GM18502 (cell line): ENCODE data around the gene USP20.
"Not testable (repeated sequence)": the region's sequence is repeated elsewhere in the genome, so short reads cannot be mapped to it uniquely, and the experiment has no call there.

Experiments used
- ATAC-seq: cut with Tn5 transposase; IDR thresholded peaks from one replicate; pipeline ENCODE4 v1.9.1; 2021; ENCODE audit warnings: mild to moderate bottlenecking; ENCODE audit not compliant: unreplicated experiment, poor library complexity

The USP20 gene

DNA sequence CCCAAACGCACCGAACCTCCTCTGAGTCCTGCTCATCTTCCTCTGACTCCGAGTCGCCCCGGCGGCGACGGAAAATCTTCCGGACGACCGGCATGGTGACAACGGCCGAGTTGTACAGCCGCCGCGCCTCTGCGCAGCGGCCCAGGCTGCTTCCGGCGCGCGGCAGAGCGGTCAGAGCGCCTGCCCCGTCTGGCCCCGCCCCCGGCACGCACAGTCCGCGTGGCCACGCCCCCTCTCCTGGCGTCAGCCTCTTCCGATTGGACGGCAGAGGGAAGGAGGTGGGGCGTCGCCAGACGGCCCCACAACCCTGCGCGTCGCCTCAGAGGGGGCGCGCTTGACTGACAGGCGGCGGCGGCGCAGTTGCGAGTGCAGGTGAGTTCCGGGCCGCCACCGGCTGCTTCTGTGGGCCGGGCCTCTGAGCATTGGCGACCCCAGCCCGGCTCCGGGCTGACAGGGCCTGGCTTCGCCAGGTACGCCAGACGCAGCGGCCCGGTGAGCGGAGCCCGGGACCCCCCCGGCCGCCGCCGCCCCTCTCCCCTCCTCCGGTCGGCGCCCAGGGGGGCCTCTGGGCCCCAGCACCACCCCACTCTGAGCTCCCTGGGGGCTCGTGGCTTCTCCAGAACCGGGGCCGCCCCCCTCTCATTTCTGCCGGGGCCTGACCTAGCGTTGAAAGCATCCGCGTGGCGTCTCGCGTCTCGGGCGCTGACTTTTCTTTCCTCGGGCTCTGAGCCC lies at the start of gene USP20, which contains the start of gene C9orf78:
Gene USP20, plus strand, starts transcription at position 331 of the 732 bp plus-strand sequence. CDS start 17,098 bp downstream, outside the sequence.
Gene C9orf78, minus strand, starts transcription at position 148 of the 732 bp plus-strand sequence. Its CDS starts 54 bp downstream, at position 94.
- peak; percentile 88 for ATAC-seq

DNA sequence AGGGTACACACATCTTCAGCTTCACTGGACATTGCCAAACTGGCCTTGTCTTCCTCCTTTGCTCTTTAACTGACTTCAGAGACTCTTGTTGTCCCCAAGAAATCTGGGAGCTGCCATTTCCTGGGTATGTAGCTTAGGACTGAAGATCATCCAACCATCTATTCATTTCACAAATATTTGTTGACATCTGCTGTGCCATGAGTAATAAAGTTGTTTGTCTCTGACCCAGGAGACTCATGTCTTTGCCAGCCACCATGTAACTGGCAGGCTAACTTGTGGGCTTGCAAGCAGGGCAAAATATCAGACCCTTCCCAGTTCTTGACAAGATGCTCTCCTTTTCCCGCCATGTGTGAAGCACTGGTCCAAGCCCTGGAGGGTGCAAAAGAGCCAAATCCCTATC lies 49.4 kb upstream of the USP20 start:
- no peak for ATAC-seq

DNA sequence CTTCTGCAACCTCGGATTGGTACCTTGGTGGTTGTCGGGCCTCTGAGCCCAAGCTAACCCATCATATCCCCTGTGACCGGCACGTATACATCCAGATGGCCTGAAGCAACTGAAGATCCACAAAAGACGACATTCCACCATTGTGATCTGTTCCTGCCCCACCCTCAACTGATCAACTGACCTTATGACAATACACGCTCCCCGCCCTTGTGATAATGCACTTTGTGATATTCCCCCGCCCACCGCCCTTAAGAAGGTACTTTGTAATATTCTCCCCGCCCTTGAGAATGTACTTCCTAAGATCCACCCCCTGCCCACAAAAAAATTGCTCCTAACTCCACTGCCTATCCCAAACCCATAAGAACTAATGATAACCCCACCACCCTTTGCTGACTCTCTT lies 48.8 kb upstream of the USP20 start:
- ATAC-seq = no peak

DNA sequence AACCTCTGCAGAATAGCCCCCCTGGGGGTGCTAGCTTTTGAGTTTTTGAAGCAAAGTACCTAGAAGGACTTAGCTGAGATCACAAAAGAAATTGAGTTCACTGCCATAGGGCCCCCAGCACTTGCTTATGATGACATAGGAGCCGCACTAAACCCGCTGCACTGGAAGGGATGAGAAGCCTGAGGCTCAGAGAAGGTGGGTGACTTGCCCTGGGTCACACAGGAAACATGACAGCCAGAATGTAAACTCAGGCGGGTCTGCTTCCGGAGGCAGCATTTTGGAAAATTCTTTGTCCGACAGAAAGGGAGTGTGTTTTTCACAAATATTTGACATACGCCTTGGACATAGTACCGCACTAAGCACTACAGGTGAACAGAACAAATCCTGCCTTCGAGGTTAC lies 40.7 kb upstream of the USP20 start:
- no peak for ATAC-seq

DNA sequence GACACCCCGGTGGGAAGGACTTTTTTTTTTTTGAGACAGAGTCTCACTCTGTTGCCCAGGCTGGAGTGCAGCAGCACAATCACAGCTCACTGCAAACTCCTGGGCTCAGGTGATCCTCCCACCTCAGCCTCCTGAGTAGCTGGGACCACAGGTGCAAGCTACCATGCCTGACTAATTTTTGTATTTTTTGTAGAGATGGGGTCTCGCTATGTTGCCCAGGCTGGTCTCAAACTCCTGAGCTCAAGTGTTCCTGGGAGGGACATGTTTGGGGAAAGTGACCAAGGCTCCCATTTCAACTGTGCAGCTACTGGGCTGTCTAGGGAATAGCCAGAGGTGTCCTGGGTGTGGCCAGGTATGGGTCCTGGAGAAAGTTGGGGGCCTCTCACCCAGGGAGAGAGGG lies 39.2 kb upstream of the USP20 start:
- not testable (repeated sequence) for ATAC-seq

DNA sequence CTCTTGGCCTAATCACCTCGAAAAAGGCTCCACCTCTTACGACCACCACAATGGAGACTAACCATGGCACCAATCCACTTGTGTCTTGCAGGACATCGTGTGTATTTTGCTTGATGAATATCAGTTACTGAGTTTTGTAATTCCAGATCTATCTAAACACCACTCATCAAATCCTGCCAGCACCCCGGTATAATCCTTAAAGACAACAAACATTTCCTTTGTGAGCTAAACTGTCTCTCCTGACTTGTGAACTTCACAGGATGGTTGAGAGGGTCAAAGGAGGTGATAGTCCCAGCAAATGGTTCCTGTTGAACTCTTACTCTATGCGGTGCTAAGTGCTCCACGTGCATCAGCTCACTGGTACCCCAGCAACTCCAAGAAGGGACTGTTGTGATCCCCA lies 36.3 kb upstream of the USP20 start:
- ATAC-seq = no peak

DNA sequence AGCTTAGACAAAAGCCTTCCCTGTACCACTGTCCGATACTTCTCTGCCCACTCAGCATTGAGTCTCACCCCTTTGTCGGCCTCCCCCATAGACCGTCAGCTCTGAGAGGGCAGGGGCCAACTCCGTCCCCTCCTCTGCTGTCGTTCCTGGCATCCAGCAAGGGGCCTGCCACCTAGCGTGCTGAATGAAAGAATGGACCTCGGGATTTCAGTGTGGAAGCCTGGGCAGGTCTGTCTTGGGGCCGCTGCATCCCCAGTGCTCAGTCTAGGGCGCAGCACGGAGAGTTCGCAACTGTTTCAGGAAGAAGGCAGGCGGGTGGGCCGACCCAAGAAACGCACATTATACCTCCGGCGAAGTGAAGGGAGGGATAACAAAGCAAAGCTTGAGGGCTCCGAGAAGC lies 33.8 kb upstream of the USP20 start:
- no peak for ATAC-seq

DNA sequence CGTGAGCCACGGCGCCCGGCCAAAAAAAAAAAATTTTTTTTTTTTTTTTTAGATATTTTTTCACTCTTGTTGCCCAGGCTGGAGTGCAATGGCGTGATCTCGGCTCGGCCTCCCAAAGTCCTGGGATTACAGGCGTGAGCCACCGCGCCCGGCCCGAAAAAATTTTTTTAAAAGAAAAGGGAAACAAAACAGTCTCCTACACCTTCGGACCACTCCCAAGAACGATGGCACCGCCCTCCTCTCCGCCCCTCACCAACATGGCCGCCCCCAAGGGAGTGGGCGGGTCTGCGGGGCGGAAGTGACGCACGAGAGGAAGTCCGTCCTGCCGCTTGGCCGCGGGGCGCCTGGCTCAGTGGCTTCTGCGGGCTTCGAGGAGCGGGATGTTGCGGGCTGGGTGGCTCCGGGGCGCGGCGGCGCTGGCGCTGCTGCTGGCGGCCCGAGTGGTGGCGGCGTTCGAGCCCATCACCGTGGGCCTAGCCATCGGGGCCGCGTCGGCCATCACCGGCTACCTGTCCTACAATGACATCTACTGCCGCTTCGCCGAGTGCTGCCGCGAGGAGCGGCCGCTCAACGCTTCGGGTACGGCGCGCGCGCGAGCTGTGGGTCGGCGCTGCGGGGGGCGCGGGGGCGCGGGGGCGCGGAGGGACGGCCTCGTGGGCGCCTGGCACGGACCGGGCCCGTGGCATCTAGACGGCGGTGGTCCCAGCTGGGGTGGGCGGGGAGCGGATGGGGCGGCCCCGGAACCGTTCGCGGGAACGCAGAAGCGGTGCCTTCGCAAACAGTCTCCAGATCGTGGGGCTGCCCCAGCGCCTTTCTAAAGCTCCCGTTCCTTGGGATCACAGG lies 32.2 kb upstream of the USP20 start, which contains the start of gene TOR1B:
Gene TOR1B, plus strand, starts transcription at position 352 of the 843 bp plus-strand sequence. Its CDS starts 29 bp downstream, at position 381.
- peak; percentile 95 for ATAC-seq

DNA sequence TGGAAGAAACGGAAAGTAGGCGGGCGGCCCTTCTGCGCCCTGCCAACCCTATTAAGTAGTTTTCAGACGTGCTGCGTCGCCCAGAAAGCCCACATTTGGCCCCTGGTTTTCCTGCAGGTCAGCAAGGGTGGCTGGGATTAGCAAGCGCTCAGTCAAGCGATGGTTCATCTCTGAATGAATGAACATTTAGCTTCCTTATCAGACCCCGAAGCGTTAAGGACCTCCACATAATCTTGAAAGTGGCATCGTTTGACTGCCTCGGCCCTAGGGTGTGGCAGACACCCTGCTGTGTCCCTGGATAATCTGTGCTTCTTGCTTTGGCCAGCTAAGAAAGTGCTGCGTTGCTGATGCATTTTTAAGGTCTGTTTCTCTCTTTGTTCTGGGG lies 31.6 kb upstream of the USP20 start:
- peak; percentile 5 for ATAC-seq

DNA sequence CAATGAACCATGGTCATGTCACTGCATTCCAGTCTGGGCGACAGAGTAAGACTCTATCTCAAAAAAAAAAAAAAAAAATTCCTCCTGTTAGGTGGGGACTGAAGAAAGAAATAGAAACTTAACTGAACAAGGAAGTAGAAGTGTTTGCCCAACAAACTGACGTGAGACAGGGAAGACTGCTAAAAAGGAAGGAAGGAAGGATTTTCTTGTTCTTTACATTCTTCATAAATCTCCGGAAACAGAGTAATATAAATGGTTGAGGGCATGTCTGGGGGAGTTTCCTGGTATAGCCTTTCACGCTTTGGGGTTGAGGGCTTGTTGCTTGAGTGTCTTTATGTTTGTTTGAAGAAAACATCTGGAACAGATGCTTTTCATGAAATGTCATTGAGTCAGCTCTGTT lies 29.2 kb upstream of the USP20 start:
- ATAC-seq = no peak

DNA sequence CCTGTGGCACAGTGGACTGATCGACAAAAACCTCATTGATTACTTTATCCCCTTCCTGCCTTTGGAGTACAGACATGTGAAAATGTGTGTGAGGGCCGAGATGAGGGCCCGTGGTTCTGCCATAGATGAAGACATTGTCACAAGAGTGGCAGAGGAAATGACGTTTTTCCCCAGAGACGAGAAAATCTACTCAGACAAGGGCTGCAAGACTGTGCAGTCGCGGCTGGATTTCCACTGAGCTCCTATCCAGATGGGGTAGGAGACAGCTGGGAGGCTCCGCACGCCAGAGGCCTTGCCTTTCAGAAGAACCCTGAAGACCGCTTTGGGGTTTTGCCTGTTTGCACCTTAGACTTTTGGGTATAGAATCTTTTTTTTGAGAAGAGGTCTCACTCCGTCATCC lies 25.9 kb upstream of the USP20 start:
- ATAC-seq = no peak

DNA sequence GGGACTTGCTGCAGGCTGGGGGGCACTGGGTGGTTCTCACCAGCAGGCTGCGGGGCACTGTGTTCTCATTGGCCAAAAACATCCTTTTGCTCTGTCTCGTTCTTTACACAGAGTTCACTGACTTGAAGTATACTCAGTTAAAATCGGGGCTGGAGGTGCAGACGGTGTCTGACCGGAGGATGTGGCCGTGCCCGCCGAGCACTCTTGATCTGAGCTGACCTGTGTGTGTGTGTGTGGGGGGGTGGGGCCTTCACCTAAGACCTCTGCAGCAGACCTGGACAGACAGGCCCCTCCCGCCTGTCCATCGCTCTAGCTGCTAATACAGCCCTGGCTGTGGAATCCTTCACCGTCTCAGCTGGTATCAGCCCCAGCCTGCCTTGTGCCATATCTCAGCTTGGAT lies 25.1 kb upstream of the USP20 start:
- ATAC-seq = no peak

DNA sequence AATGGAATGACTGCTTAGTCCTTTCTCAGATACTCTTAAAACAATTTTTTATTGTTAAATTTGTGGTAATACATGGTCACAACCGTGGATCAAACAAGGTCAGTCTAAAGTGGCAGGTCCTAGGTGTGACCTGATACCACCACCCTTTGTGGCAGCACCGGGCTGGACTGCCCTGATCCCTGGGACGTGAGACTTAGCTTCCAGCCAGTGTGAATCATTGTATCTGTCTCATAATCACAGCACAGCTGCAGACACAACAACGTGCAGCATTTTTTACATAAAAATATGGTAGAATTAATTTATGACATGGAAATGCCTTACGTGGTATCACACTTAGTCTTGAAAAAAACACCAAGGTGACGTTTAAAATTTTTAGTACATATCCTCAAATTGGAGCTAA lies 24.5 kb upstream of the USP20 start:
- no peak for ATAC-seq

DNA sequence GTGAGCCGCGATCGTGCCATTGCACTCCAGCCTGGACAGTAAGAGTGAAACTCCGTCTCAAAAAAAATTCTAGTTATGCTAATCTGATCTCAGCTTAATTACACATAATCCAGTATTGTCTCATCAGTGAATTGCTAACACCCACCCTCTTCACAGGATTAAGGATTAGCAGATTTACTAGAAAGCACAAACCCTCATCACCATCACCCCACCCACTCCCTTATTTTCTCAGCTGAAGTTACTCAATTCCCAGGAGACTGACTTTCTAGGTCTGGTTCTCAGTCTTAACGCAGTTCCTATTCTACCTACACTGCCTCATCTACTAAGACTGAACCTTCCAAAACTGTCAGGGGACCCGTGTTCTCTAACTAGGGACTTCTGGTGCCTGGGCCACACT lies 23.3 kb upstream of the USP20 start:
- ATAC-seq = no peak

DNA sequence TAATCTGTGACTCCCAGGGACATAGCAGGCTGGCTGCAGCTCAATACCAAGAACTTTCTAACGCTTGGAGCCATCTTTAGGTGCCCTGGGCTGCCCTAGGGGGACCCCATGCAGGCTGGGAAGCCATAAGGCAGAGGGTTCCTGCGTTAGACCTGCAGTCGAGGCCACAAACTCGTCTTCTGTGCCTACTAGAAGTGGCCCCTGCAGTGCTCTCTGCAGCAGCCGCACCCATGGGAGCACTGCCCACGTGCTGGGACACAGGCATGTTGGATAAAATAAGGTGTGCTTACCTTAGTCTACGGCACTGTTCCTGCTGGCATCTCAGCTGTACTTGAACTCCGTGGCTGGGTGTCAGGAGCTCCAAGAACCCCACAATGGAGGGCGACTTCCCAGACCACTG lies 22.9 kb upstream of the USP20 start:
- no peak for ATAC-seq

DNA sequence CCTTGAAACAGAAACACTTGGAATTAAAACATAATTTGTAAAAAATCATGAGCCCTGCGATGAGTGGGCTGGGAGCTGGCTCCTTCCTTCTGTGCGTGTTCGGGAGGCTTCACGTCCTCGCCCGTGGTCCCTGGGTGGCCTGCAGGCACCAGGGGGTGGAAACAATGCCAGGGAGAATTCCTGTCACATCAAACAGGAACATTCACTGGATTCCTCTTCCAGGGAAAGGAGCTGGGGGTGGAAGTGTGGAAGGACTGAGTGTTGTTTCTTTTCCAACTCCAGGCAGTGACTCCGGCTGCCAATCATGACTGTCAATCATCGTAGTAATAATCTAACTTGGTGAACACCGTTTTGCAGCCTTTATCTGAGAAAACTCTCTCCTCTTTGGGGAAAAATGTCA lies 21.6 kb upstream of the USP20 start:
- no peak for ATAC-seq

DNA sequence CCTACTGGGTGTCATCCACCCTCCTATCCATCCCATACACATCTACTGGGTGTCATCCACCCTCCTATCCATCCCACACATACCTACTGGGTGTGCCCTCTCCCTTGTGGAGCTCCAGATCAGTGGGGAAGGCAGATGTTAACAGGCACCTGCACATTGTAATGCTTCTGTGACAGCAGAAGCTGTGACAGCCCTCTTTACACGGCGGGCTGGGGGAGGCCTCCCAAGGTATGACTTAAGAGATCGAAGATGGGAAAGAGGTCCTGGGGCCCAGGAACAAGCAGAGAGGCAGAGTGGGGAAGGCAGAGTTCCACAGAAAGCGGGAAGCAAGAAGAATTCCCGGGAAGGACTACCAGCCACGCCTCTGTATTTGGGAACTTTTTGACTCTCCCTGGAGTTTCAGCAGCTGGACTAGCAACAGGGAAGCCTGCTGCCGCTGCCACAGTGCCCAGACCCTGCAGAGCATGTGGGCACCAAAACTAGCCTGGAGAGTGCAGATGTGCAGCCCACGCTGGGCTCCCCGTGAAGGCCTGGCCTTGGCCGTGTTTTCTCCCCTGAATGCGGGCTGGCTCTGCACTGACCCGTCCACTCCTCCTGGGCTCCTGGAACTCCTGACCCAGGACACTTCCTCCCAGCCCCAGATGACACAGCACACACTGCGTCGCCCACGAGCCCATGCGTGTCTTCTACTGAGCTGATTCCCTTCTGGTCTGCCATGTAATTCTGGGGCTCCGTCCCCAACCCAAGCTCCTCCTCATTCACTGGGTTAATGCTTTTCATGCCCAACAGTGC lies 20.6 kb upstream of the USP20 start:
- no peak for ATAC-seq

DNA sequence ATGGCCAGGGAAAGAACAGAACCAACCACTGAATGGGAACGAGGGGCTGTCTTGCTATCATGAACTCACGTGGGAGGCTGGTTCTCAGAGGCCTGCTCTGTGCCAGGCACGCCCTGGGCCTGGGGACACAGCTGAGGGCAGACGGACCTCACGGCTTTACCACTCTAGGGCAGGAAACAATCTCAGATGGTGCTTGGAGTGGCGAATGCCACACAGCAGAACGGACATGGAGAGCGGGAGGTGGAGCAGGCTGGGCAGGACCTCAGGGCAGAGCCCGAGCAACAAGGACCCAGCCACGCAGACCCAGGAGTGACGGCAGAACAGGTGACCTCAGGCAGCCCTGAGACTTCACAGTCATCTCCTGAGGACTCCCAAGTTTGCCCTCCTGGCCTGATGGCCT lies 20.0 kb upstream of the USP20 start:
- no peak for ATAC-seq

DNA sequence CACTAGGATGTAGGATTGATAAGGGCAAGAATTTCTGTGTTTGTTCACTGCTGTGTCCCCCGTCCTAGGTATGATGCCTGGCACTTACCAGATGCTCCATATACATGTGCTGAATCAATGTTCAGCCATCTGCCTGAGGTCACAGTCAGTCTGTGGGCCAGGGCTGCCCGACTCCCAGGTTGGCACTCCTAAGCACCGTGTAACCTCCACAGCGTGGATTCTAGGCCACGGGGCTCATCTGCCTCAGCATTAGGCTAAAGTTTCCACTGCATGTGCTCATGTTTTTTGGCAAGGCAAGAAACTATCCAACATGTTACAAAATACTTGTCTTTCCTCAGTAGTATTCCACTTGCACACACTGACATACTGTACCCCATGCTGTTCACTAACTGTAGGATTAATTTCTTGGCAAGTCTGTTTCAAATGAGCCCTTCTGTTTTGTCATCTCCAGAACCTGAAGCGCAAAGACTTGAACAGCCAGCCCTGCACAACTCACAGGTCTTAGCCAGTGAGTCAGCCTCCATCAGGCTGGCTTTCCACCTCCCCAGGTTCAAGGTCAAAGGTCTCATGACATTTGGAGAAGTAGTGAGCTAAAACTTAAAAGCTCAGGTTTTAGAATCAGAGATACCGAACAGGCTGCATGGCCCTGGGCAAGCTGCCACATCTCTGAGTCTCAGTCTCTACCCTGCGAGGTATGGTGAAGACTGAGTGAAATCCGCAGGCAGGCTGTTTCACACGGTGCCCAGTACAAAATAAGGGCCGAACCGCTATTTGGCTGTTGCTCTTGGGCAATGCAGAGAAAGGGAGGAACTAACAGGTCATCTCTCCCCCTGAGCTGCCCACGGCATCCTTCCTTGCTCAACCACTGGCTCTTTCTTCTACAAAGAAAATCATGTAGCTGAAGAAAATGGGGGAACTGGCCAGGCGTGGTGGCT lies 18.5 kb upstream of the USP20 start:
- ATAC-seq = no peak
